Activated CD4-positive, alpha-beta T cell treated with anti-CD3 and anti-CD28 coated beads, Interleukin-2, amount 50 U/mL, for 1 hour (primary cell): ENCODE data around the gene STK4.
A peak's percentile ranks its signal among the peaks of the same experiment; 100 is the strongest.

Experiments
- DNase-seq: peaks from one replicate; pipeline ENCODE4 v3.0.0-alpha.2; 2020

The STK4 gene

DNA sequence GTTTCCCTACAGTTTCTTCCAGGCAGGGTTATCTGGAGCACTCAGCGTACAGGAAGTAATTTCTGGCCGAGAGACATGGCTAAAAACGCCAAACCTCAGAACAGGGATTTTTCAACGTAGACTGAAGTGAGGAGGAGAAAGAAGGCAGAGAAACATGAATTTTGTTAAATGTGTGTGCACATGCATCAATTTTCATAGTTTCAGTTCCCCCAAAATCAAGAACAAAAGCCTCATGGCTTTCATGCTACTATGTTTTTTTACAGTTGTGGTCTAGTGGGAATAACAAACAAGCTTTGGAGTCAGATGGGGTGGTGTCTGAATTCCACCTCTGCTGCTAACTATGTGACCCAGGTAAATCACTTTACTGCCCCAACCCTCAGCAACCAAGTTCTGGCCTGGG lies 11.0 kb upstream of the STK4 start:
- DNase-seq = no peak

DNA sequence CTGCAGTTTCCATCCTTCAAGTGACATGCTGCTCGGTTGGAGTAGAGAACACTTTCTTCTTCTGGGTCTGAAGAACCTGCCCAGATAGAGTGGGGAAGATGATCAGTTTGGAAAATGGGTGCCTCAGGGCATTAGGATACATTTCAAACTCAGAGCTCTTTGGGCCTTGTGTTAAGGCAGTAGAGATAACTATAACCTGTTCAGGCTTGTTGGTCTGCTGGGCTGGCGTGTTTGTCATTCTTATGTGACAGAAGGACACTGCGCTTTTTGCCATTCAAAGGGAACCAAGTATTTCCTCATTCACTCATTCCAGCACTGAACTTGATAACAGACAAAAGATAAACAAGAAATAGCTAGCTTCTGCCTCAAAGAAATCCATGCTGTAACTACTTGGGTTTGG lies 9.9 kb upstream of the STK4 start:
- no peak for DNase-seq

GRCh38 chr20:44958276-44958675 lies 8.0 kb upstream of the STK4 start:
- DNase-seq = no peak

GRCh38 chr20:44959082-44959637 lies 7.2 kb upstream of the STK4 start:
- DNase-seq = no peak

- DNase-seq = peak; percentile 54
These were observed 6.6 kb upstream of the STK4 start for GRCh38 chr20:44959638-44960102.

- peak; percentile 95 for DNase-seq
These were observed 6.0 kb upstream of the STK4 start, which contains the start of gene TOMM34 for GRCh38 chr20:44960103-44960852. Gene TOMM34 (minus strand): TSS chr20:44960397. CDS start chr20:44960333, 64 bp downstream.

DNA sequence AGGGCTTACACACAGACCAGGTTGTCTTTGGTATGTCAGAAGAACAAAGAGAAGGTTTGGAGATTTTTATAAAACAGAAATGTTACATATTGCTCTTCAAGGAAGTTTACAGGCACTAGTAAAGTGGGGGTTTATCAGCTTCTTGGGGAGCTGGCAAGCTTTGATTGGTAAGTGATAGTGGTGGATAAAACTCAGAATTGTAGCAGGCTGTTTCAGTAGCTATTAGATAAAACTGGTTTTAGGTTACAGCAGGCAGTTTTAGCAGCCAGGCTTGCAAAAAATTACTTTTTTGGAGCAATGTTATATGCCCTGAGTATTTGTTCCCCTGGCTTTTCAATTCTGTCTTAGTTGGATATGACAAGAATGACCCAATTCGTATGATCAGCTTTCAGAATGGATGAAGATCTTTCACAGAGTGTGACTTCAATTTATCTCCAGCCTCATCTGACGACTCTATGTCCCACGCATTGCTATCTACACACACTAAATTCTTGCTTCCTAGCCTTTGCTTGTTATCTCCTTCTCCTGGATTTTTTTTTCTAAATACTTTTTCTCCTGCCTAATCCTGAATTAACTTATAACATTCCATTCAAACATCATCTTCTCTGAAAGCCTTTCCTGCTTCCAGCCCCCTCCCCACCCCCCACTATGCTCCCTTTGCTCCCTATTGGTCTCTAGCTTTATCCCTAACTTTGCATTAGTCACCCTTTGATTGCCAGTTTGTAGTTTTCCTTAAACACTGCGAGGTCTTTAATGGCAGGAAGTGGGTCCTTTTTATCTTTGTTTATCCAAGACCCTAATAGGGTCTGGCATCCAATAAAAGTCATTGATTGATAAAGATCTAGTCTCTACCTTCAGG lies 5.1 kb upstream of the STK4 start:
- DNase-seq = no peak

- DNase-seq = no peak
These were observed 4.4 kb upstream of the STK4 start for GRCh38 chr20:44961870-44962267.

DNA sequence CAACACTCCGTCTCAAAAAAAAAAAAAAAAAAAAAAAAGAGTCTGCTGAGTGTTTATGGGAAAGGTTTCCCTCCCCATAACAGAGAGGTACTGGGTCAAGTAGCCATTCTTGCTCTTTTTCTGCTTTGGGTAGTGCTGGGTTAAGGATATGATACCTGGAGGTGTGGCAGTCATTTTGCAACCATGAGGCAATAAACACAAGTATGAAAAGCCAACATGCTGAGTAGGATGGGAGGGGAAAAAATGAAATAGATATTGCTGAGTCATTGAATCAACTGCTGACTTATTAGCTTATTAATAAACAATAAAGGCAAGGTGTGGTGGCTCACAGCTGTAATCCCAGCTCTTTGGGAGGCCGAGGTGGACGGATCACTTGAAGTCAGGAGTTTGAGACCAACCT lies 3.8 kb upstream of the STK4 start:
- DNase-seq = no peak

DNA sequence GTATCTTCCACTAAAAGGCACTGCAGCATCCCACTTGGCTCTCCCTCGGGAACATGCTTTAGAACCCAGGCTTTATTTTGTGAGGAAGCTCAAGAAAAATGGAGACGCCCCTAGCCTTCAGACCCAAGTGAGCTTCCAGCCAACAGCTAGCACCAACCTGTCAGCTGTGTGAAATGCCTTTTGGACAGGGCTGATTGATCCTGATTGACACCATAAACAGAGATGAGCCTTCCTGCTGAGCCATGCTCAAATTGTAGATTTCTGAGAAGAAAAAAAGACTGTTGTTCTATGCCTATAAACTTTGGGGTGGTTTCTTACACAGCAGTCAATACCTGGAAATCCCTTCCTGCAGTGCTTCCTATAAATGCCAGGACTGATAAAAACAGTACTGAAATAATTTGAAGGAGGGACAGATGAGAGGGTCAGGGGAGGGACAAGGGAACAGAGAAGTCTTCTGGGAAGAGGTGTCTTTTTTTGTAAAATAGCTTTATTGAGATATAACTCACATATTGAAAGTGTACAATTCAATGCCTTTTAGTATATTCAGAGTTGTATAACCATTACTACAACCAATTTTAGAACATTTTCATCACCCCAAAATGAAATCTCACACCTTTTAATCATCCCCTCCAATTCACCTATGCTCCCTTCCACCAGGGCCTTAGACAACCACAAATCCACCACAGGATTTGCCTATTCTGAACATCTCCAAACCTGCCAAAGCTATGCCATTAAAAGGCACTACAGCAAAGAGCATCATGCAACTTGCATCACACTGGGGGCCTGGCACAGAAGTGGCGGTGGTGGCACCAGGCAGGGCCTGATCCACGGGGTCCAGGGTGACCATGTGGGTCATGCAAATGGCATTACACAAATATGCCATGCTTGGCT lies 2.7 kb upstream of the STK4 start:
- DNase-seq = no peak

DNA sequence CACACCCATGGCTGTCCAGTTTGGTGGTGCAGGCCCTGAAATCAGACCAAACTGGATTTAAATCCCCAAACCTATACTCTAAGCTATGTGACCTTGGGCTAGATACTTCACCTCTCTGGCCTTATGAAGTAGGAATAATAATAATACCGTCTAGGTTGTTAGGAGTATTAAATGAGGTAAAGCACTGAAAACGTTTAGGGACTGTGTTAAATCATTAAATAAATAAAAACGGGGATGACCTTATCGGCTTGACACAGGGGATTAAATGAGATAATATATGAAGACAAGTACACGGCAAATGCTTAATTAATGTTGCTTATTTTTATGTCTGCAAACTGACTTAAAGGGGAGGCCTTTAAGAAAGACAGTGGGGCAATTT lies 672 bp upstream of the STK4 start:
- DNase-seq = no peak

DNA sequence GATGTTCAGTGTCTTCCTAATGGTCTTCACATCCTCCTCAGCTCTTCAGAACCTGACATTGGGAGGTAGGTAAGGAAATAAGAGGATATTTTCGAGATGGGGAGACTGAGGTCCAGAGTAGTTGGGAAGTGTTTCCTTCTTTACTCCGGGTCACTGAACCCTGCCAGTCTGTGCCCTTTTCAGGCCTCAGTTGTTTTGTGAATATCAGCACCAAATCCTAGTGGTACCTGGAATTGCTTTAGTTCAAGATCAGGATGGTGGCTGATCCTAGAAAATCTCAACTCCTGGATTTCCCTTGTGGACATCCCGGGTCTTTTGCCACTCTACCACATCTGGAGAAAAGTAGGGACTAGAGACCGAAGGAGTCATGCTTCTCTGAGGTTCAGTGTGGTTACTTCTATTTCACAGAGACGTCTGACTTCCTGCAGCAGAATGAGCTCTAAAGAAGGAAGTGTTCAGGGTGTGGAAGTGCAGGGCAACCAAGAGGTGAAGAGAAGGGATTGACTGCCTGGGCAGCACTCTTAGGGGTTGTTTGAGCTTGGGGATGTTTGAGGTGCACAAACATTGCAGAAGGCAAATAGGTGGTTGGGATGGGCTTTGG lies 995 bp downstream of the STK4 start:
- no peak for DNase-seq

DNA sequence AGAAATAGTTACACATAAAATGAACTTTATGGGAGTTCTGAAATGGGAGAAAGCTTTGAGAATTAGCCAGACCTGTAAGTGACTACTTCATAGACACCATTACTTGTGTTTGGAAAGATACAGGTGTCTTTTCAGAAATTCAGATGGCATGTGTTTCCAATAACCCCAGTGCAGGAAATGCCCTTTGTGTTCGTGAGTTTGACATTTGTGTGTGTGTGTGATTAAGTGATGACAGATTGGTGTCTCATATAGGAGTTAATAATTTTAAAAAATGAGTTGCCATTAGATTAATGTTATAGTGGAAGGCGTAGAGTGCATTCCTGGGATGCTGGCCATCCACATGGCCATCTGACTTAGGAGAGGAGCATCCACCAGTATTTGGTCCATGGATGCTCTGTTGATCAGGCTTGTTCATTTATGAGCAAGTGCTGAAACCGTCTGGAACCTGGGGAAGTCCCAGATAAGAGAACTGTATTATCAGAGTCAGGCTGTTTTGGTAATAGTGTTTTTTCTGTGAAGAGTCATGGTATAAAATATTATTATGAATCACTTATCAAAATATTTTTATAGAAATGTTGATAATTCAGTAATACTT lies 3.1 kb downstream of the STK4 start:
- no peak for DNase-seq

GRCh38 chr20:44970243-44970757 lies 4.0 kb downstream of the STK4 start:
- no peak for DNase-seq

DNA sequence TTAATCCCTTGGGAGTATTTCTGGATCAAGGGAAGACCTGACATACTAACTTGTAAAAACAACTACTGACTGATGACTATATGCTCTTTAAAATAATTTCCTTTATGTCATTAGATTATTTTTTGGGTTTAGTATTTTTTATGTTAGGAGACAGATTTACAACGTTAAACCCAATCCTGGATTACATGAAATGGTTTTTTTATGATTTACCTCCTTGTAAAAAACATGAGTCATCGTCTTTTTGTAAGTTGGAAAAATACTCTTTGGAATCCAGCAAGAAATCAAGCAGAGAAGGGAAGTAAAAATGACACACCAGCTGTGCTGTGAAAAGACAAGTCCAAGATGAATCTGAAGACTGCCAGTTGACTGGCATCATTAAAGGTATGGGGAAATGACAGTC lies 6.7 kb downstream of the STK4 start:
- DNase-seq = no peak

DNA sequence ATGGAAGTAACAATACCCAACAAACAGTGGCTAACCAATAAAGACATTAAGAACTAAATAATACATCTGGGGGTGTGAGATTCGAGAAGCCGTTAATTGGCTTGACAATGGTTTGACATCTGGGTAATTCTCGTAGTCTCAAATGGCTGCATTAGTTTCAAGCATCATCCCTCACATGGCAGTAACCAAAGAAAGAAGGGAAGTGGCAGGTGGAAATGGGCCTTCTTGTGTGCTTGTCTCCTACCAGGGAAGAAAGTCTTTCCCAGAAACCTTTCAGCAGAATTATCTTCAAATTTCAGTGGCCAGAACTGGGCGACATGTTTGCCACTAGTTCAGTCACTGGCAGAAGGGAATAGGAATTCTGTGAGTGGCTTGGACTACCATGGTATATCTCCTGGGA lies 10.4 kb downstream of the STK4 start:
- DNase-seq = no peak

GRCh38 chr20:44979090-44979621 lies 12.8 kb downstream of the STK4 start:
- peak; percentile 47 for DNase-seq

- no peak for DNase-seq
These were observed 15.6 kb downstream of the STK4 start for GRCh38 chr20:44981736-44982406.

GRCh38 chr20:44983093-44983674 lies 16.9 kb downstream of the STK4 start:
- DNase-seq = no peak

DNA sequence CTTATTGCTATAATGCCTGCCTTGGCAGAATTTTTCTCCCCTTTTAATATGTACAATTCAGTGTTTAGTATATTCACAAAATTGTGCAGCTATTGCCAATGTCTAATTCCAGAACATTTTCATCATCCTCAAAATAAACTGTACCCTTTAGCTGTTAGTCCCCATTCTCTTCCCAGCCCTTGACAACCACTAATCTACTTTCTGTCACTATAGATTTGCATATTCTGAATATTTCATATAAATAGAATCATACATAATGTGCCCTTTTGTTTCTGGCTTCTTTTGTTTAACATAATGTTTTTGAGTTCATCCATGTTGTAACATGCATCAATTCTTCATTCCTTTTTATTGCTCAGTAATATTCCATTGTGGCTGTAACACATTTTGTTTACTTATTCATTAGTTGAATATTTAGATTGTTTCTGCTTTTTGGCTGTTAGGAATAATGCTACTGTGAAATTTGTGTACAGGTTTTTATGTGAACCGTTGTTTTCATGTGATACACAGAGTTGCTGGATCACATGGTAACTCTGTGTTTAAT lies 22.4 kb downstream of the STK4 start:
- no peak for DNase-seq
